OCI-LY7 (cell line): Measurements from ENCODE around the gene GSTK1. TPM values are rescaled to one million over a fixed set of nuclear protein-coding genes. Genes with fewer than 3 reads are reported as not detected.

Experiments
- BruUV-seq: library from RNA; stranded (reverse); fragments of 400-500 nt; replicated peaks from 2 replicates; lab custom pipeline; 2021; lab: Mats Ljungman, UMichigan
- CTCF ChIA-PET: fragments of 300-600 bp; sonication (Branson Sonifier 250); formaldehyde crosslinking; loops from one replicate; lab custom pipeline; 2022; ENCODE audit warnings: antibody characterized with exemption; ENCODE audit not compliant: unreplicated experiment; lab: Charles Lee
- POLR2A ChIA-PET: fragments of 300-600 bp; sonication (Branson Sonifier 250); formaldehyde crosslinking; loops from one replicate; lab custom pipeline; 2022; ENCODE audit warnings: antibody characterized with exemption; lab: Charles Lee
- DNase-seq: peaks from one replicate; pipeline ENCODE4 v3.0.0-alpha.2; 2015; ENCODE audit warnings: low spot score
- H2AFZ ChIP-seq: fragments of 200-600 bp; sonication (generic), shearing (Covaris generic); 2 replicates; pipeline ENCODE4 v1.6.1; 2014; ENCODE audit warnings: mild to moderate bottlenecking, antibody characterized with exemption, low read length, moderate library complexity
- H3K27ac ChIP-seq: fragments of 200-600 bp; sonication (generic); 2 replicates; pipeline ENCODE4 v1.5.1; 2014; ENCODE audit warnings: mixed run types, low read depth, mild to moderate bottlenecking, moderate library complexity, low read length, inconsistent platforms; ENCODE audit not compliant: poor library complexity, severe bottlenecking
- H3K36me3 ChIP-seq: fragments of 200-600 bp; sonication (generic); 2 replicates; pipeline ENCODE4 v1.6.1; 2014; ENCODE audit warnings: mild to moderate bottlenecking, antibody characterized with exemption, low read length, moderate library complexity, mixed read lengths; ENCODE audit not compliant: insufficient read depth
- H3K4me1 ChIP-seq: fragments of 200-600 bp; sonication (generic); 2 replicates; pipeline ENCODE4 v1.5.1; 2014; ENCODE audit warnings: mild to moderate bottlenecking, low read length; ENCODE audit not compliant: insufficient read depth, poor library complexity, severe bottlenecking
- H3K4me2 ChIP-seq: fragments of 200-600 bp; sonication (generic); 2 replicates; pipeline ENCODE4 v1.6.1; 2014; ENCODE audit warnings: mild to moderate bottlenecking, low read length
- H3K4me3 ChIP-seq: fragments of 200-600 bp; sonication (generic); 2 replicates; pipeline ENCODE4 v1.5.1; 2014; ENCODE audit warnings: mild to moderate bottlenecking, low read depth, low read length; ENCODE audit not compliant: poor library complexity, severe bottlenecking
- H3K79me2 ChIP-seq: fragments of 200-600 bp; sonication (generic); 2 replicates; pipeline ENCODE4 v1.6.1; 2016; ENCODE audit warnings: low read depth, mild to moderate bottlenecking, low read length, moderate library complexity, mixed read lengths; ENCODE audit not compliant: insufficient read depth
- H3K9me2 ChIP-seq: fragments of 200-600 bp; sonication (generic); 2 replicates; pipeline ENCODE4 v1.6.1; 2016; ENCODE audit warnings: mild to moderate bottlenecking, low read length, mixed read lengths; ENCODE audit not compliant: insufficient read depth
- H3K9me3 ChIP-seq: fragments of 200-600 bp; sonication (generic); 2 replicates; pipeline ENCODE4 v1.6.1; 2014; ENCODE audit warnings: mild to moderate bottlenecking, mixed run types, low read length, mixed read lengths
- H4K20me1 ChIP-seq: fragments of 200-600 bp; sonication (generic); 2 replicates; pipeline ENCODE4 v1.6.1; 2014; ENCODE audit warnings: mild to moderate bottlenecking, antibody characterized with exemption, low read length, moderate library complexity, mixed read lengths; ENCODE audit not compliant: insufficient read depth
- CTCF ChIP-seq: fragments of 200-600 bp; sonication (generic); conservative IDR thresholded peaks from 2 replicates; pipeline ENCODE4 v1.5.1; 2014; ENCODE audit warnings: mild to moderate bottlenecking, antibody characterized with exemption, low read length, moderate library complexity, mixed read lengths
- EZH2phosphoT487 ChIP-seq: fragments of 200-600 bp; sonication (generic); IDR thresholded peaks from 2 replicates; pipeline ENCODE4 v1.6.1; 2018; ENCODE audit warnings: low read depth, borderline replicate concordance, mild to moderate bottlenecking, mixed run types, antibody characterized with exemption, low read length, moderate library complexity, mixed read lengths
- intact Hi-C: fragments of 100-400 bp; cut with micrococcal nuclease; formaldehyde crosslinking; loops from one replicate; pipeline ENCODE4 v1.10.0; 2022; ENCODE audit not compliant: unreplicated experiment
- small RNA-seq: library from RNA; depleted of rRNA; stranded (forward); fragments of <200 nt; gene quantifications from one replicate; pipeline ENCODE3, GENCODE V24; 2014
- total RNA-seq, 2 experiments: library from RNA; depleted of rRNA in 1 of 2; stranded (reverse); fragments of >200 nt in 1 of 2; shearing (Covaris generic) in 1 of 2; gene quantifications; 2 replicates each; pipeline ENCODE4 v1.2.3, GENCODE V29; 2014 to 2022

Gene GSTK1
- total RNA-seq, 2 experiments from 2014 or later: 37.8 to 41.6 TPM

GRCh38 chr7:143316492-143316891 lies 53.3 kb downstream of the GSTK1 start:
- Histone ChIP-seq H3K4me1 (no peaks in the 10 kb centered on the region), H3K27ac (no peak overlapping the region), H4K20me1 (no peaks in the 10 kb centered on the region), H2AFZ (no peak overlapping the region), H3K4me3 (no peak overlapping the region), H3K4me2 (no peak overlapping the region), H3K9me2 (no peaks in the 10 kb centered on the region), H3K36me3 (no peaks in the 10 kb centered on the region), H3K9me3 (no peaks in the 10 kb centered on the region), H3K79me2 (no peaks in the 10 kb centered on the region)
- POLR2A ChIA-PET: interaction anchor here (0.6 to 1.0 kb wide), 2 partner anchors 13 to 73 kb away, joined by 3 to 8 read pairs; no protein-coding TSS in a partner anchor
- no TSS peak for BruUV-seq
- intact Hi-C loops: no loop called here
- no peak for DNase-seq
- TF ChIP-seq EZH2phosphoT487 (no peak), CTCF (no peak)
- CTCF ChIA-PET: no interaction called here

GRCh38 chr7:143318661-143319060 lies 55.4 kb downstream of the GSTK1 start:
- H3K4me2 ChIP-seq: no peak overlapping the region
- H3K27ac ChIP-seq: no peak overlapping the region
- no TSS peak for BruUV-seq
- POLR2A ChIA-PET: no interaction called here
- CTCF ChIA-PET: no interaction called here
- TF ChIP-seq EZH2phosphoT487: no peak
- TF ChIP-seq CTCF: no peak
- intact Hi-C loops: no loop called here
- H3K9me3 ChIP-seq: no peaks in the 10 kb centered on the region
- H4K20me1 ChIP-seq: no peaks in the 10 kb centered on the region
- no peaks in the 10 kb centered on the region for H3K9me2 ChIP-seq
- DNase-seq: no peak
- H3K36me3 ChIP-seq: no peaks in the 10 kb centered on the region
- no peaks in the 10 kb centered on the region for H3K4me1 ChIP-seq
- no peaks in the 10 kb centered on the region for H3K79me2 ChIP-seq
- H3K4me3 ChIP-seq: no peak overlapping the region
- no peak overlapping the region for H2AFZ ChIP-seq

Small RNA genes lying within 50 kb of the gene (small RNA-seq; reads per million reads assigned to genes)
- gene AC073342.3: not detected
- gene RN7SL481P: not detected
- gene RN7SL535P: not detected

Other genes starting within 250 kb of the GSTK1 start
- 0.66 TPM in 1 of 2 replicates, not detected in the other for gene OR9A2, start 236.3 kb upstream of the GSTK1 start, total RNA-seq (2014; rRNA removed; shearing (Covaris generic))
- 0.37 and 0.53 TPM in 2 replicates for gene OR9A2, start 236.3 kb upstream of the GSTK1 start, total RNA-seq (2022)
- gene OR6V1, start 211.1 kb upstream of the GSTK1 start, total RNA-seq (2014; rRNA removed; shearing (Covaris generic)): not detected in 2 replicates
- gene OR6V1, start 211.1 kb upstream of the GSTK1 start, total RNA-seq (2022): not detected in 2 replicates
- gene PIP, start 131.4 kb upstream of the GSTK1 start, total RNA-seq (2014; rRNA removed; shearing (Covaris generic)): not detected in 2 replicates
- not detected in 2 replicates for gene PIP, start 131.4 kb upstream of the GSTK1 start, total RNA-seq (2022)
- gene TAS2R39, start 80.0 kb upstream of the GSTK1 start, total RNA-seq (2014; rRNA removed; shearing (Covaris generic)): not detected in 2 replicates
- gene TAS2R39, start 80.0 kb upstream of the GSTK1 start, total RNA-seq (2022): not detected in 2 replicates
- gene TAS2R40, start 41.4 kb upstream of the GSTK1 start, total RNA-seq (2014; rRNA removed; shearing (Covaris generic)): not detected in 2 replicates
- gene TAS2R40, start 41.4 kb upstream of the GSTK1 start, total RNA-seq (2022): not detected in 2 replicates
- gene TMEM139, start 21.5 kb downstream of the GSTK1 start, total RNA-seq (2014; rRNA removed; shearing (Covaris generic)): not detected in 2 replicates
- 0.46 and 0.48 TPM in 2 replicates for gene TMEM139, start 21.5 kb downstream of the GSTK1 start, total RNA-seq (2022)
- 27.2 and 33.9 TPM in 2 replicates for gene CASP2, start 24.9 kb downstream of the GSTK1 start, total RNA-seq (2014; rRNA removed; shearing (Covaris generic))
- gene CASP2, start 24.9 kb downstream of the GSTK1 start, total RNA-seq (2022): 60.5 and 61.6 TPM in 2 replicates
- not detected in 2 replicates for gene CLCN1, start 52.7 kb downstream of the GSTK1 start, total RNA-seq (2014; rRNA removed; shearing (Covaris generic))
- gene CLCN1, start 52.7 kb downstream of the GSTK1 start, total RNA-seq (2022): not detected in 2 replicates
- gene FAM131B, start 99.3 kb downstream of the GSTK1 start, total RNA-seq (2014; rRNA removed; shearing (Covaris generic)): not detected in 2 replicates
- gene FAM131B, start 99.3 kb downstream of the GSTK1 start, total RNA-seq (2022): not detected in 2 replicates
- gene ZYX, start 117.9 kb downstream of the GSTK1 start, total RNA-seq (2014; rRNA removed; shearing (Covaris generic)): 0.31 and 0.44 TPM in 2 replicates
- gene ZYX, start 117.9 kb downstream of the GSTK1 start, total RNA-seq (2022): 2.8 and 4.2 TPM in 2 replicates
- gene EPHA1, start 145.4 kb downstream of the GSTK1 start, total RNA-seq (2014; rRNA removed; shearing (Covaris generic)): not detected in 2 replicates
- gene EPHA1, start 145.4 kb downstream of the GSTK1 start, total RNA-seq (2022): not detected in 2 replicates
- not detected in 2 replicates for gene TAS2R60, start 180.0 kb downstream of the GSTK1 start, total RNA-seq (2014; rRNA removed; shearing (Covaris generic))
- gene TAS2R60, start 180.0 kb downstream of the GSTK1 start, total RNA-seq (2022): not detected in 2 replicates
- gene TAS2R41, start 214.4 kb downstream of the GSTK1 start, total RNA-seq (2014; rRNA removed; shearing (Covaris generic)): not detected in 2 replicates
- not detected in 2 replicates for gene TAS2R41, start 214.4 kb downstream of the GSTK1 start, total RNA-seq (2022)